ENCODE results near the gene RASL11A. TPM values are rescaled to one million over a fixed set of nuclear protein-coding genes. Genes with fewer than 3 reads are reported as not detected.

RASL11A gene
- total RNA-seq, 5 donors from 2014 or later (not counting 1 experiment from before 2014, with no cell fraction given): 0.96 to 5.4 (median 2.1) TPM

GRCh38 chr13:27236478-27236877 lies 34.2 kb upstream of the RASL11A start:
- WGBS (ENCODE audit: insufficient coverage): 100% methylated on average over 1 of the region's 2 CpGs

GRCh38 chr13:27242702-27243101 lies 27.9 kb upstream of the RASL11A start:
- no peaks in the 10 kb centered on the region for H3K9me3 Mint-ChIP-seq

More at GRCh38 chr13:27236478-27236877, 34.2 kb upstream of the RASL11A start:
- Mint-ChIP-seq H3K27ac (no peak overlapping the region), H3K9me3 (peaks cover 0 to 6% (median 0%) of the 10 kb centered on the region in 3 donors), H3K4me1 (no peaks in the 10 kb centered on the region), H3K36me3 (peaks cover 4% of the 10 kb centered on the region), H3K4me3 (no peak overlapping the region), H3K27me3 (no peaks in the 10 kb centered on the region)
- Histone ChIP-seq H3K4me1 (ENCODE audit: control insufficient read depth in 1 of 2, extremely low read depth in 1 of 2, insufficient read depth in 2 of 2, low read length in 2 of 2) (no peaks in the 10 kb centered on the region), H3K27ac (ENCODE audit: low read length) (no peak overlapping the region), H3K9me3 (no peaks in the 10 kb centered on the region), H3K36me3 (ENCODE audit: control insufficient read depth in 2 of 2, extremely low read depth in 1 of 2, insufficient read depth in 1 of 2, low read length in 1 of 2) (no peaks in the 10 kb centered on the region), H3K4me3 (ENCODE audit: control insufficient read depth in 1 of 2, extremely low read depth in 1 of 2, low read length in 1 of 2) (no peak overlapping the region), H3K27me3 (replicated peaks in 1 of 2; ENCODE audit: control insufficient read depth in 2 of 2, extremely low read depth in 1 of 2, insufficient read depth in 2 of 2, low read length in 1 of 2) (no peaks in the 10 kb centered on the region)
- POLR2A ChIA-PET: no interaction called here
- CTCF ChIA-PET: no interaction called here
- DNase-seq (no peak), ATAC-seq (replicated peaks in 1 of 4) (no peak)

GRCh38 chr13:27245610-27246009 lies 25.0 kb upstream of the RASL11A start:
- CTCF ChIA-PET: interaction anchor here (0.7 to 0.9 kb wide), 3 partner anchors 19 to 203 kb away, joined by 3 to 13 read pairs (median 4); no protein-coding TSS in a partner anchor
- H3K4me1 Mint-ChIP-seq: peaks cover 16 to 22% (median 19%) of the 10 kb centered on the region in 3 donors

More at GRCh38 chr13:27242702-27243101, 27.9 kb upstream of the RASL11A start:
- no peak for DNase-seq
- Mint-ChIP-seq H3K27ac (no peak overlapping the region), H3K36me3 (peaks cover 17% of the 10 kb centered on the region), H3K4me1 (peaks cover under 1 to 4% (median 3%) of the 10 kb centered on the region in 3 donors), H3K4me3 (no peak overlapping the region), H3K27me3 (no peaks in the 10 kb centered on the region)
- ChIA-PET CTCF (no interaction called here), POLR2A (no interaction called here)
- whole genome bisulfite sequencing (ENCODE audit: insufficient coverage): 100% methylated on average over 1 of the region's 5 CpGs
- H3K4me1 ChIP-seq (ENCODE audit: control insufficient read depth in 1 of 2, extremely low read depth in 1 of 2, insufficient read depth in 2 of 2, low read length in 2 of 2): no peaks in the 10 kb centered on the region
- H3K9me3 ChIP-seq: no peaks in the 10 kb centered on the region
- no peaks in the 10 kb centered on the region for H3K36me3 ChIP-seq (ENCODE audit: control insufficient read depth in 2 of 2, extremely low read depth in 1 of 2, insufficient read depth in 1 of 2, low read length in 1 of 2)
- H3K27ac ChIP-seq (ENCODE audit: low read length): no peak overlapping the region
- no peak overlapping the region for H3K4me3 ChIP-seq (ENCODE audit: control insufficient read depth in 1 of 2, extremely low read depth in 1 of 2, low read length in 1 of 2)
- no peak for ATAC-seq (replicated peaks in 1 of 4)
- no peaks in the 10 kb centered on the region for H3K27me3 ChIP-seq (replicated peaks in 1 of 2; ENCODE audit: control insufficient read depth in 2 of 2, extremely low read depth in 1 of 2, insufficient read depth in 2 of 2, low read length in 1 of 2)

GRCh38 chr13:27250833-27251165 lies 19.8 kb upstream of the RASL11A start:
- H3K27ac Mint-ChIP-seq: peak overlapping the region; percentile 99 to 100
- ATAC-seq (replicated peaks in 1 of 4): peak; percentile 6 to 54 (median 14)
- no peak for DNase-seq
- ChIA-PET POLR2A (interaction anchor here (0.6 to 1.1 kb wide), 3 partner anchors 20 to 906 kb away, joined by 3 to 8 read pairs (median 3); partner anchors contain the start of gene RASL11A (in 1 of the 2)), CTCF (interaction anchor here in 1 of 2 donors (0.8 kb wide), 2 partner anchors 111 to 119 kb away, joined by 3 read pairs; no protein-coding TSS in a partner anchor)
- no peaks in the 10 kb centered on the region for H3K9me3 Mint-ChIP-seq
- WGBS (ENCODE audit: insufficient coverage): 0% methylated on average over 2 of the region's 9 CpGs
- H3K27me3 Mint-ChIP-seq: no peaks in the 10 kb centered on the region
- Histone ChIP-seq H3K9me3 (no peaks in the 10 kb centered on the region), H3K27ac (ENCODE audit: low read length) (peak overlapping the region; percentile 98), H3K4me3 (ENCODE audit: control insufficient read depth in 1 of 2, extremely low read depth in 1 of 2, low read length in 1 of 2) (peak overlapping the region; percentile 82 to 97), H3K36me3 (ENCODE audit: control insufficient read depth in 2 of 2, extremely low read depth in 1 of 2, insufficient read depth in 1 of 2, low read length in 1 of 2) (peaks cover 0 to 19% of the 10 kb centered on the region in 2 donors), H3K27me3 (replicated peaks in 1 of 2; ENCODE audit: control insufficient read depth in 2 of 2, extremely low read depth in 1 of 2, insufficient read depth in 2 of 2, low read length in 1 of 2) (no peaks in the 10 kb centered on the region), H3K4me1 (ENCODE audit: control insufficient read depth in 1 of 2, extremely low read depth in 1 of 2, insufficient read depth in 2 of 2, low read length in 2 of 2) (peaks cover 8 to 23% of the 10 kb centered on the region in 2 experiments)
- peak overlapping the region; percentile 94 to 98 (median 97) for H3K4me3 Mint-ChIP-seq
- peaks cover 50 to 61% (median 56%) of the 10 kb centered on the region in 3 donors for H3K4me1 Mint-ChIP-seq
- H3K36me3 Mint-ChIP-seq: peaks cover 18% of the 10 kb centered on the region

More at GRCh38 chr13:27245610-27246009, 25.0 kb upstream of the RASL11A start:
- WGBS (ENCODE audit: insufficient coverage): 97% methylated on average over 6 of the region's 7 CpGs
- no peak for DNase-seq
- no peaks in the 10 kb centered on the region for H3K27me3 ChIP-seq (replicated peaks in 1 of 2; ENCODE audit: control insufficient read depth in 2 of 2, extremely low read depth in 1 of 2, insufficient read depth in 2 of 2, low read length in 1 of 2)
- POLR2A ChIA-PET: interaction anchor here in 1 of 2 donors (0.7 kb wide), 1 partner anchor 481 kb away, joined by 13 read pairs; no protein-coding TSS in a partner anchor
- H3K27ac Mint-ChIP-seq: no peak overlapping the region
- no peaks in the 10 kb centered on the region for H3K9me3 Mint-ChIP-seq
- H3K36me3 ChIP-seq (ENCODE audit: control insufficient read depth in 2 of 2, extremely low read depth in 1 of 2, insufficient read depth in 1 of 2, low read length in 1 of 2): no peaks in the 10 kb centered on the region
- H3K4me1 ChIP-seq (ENCODE audit: control insufficient read depth in 1 of 2, extremely low read depth in 1 of 2, insufficient read depth in 2 of 2, low read length in 2 of 2): peaks cover 0 to 6% of the 10 kb centered on the region in 2 experiments
- H3K4me3 Mint-ChIP-seq: no peak overlapping the region
- no peaks in the 10 kb centered on the region for H3K9me3 ChIP-seq
- no peak overlapping the region for H3K4me3 ChIP-seq (ENCODE audit: control insufficient read depth in 1 of 2, extremely low read depth in 1 of 2, low read length in 1 of 2)
- H3K36me3 Mint-ChIP-seq: peaks cover 17% of the 10 kb centered on the region
- ATAC-seq (replicated peaks in 1 of 4): no peak
- no peaks in the 10 kb centered on the region for H3K27me3 Mint-ChIP-seq
- H3K27ac ChIP-seq (ENCODE audit: low read length): no peak overlapping the region

GRCh38 chr13:27251166-27252091 lies 19.2 kb upstream of the RASL11A start, which contains the start of gene RPL21:
RPL21 (plus strand) TSS chr13:27251558; CDS start chr13:27253777, 2,219 bp downstream.
- peak within 1 kb of the TSS; percentile 99 to 100 for H3K27ac Mint-ChIP-seq
- Histone ChIP-seq H3K4me1 (ENCODE audit: control insufficient read depth in 1 of 2, extremely low read depth in 1 of 2, insufficient read depth in 2 of 2, low read length in 2 of 2) (peaks cover 8 to 23% of the 10 kb centered on the region in 2 experiments), H3K27me3 (replicated peaks in 1 of 2; ENCODE audit: control insufficient read depth in 2 of 2, extremely low read depth in 1 of 2, insufficient read depth in 2 of 2, low read length in 1 of 2) (no peaks in the 10 kb centered on the region), H3K4me3 (ENCODE audit: control insufficient read depth in 1 of 2, extremely low read depth in 1 of 2, low read length in 1 of 2) (peak within 1 kb of the TSS; percentile 82 to 97), H3K27ac (ENCODE audit: low read length) (peak within 1 kb of the TSS; percentile 98), H3K36me3 (ENCODE audit: control insufficient read depth in 2 of 2, extremely low read depth in 1 of 2, insufficient read depth in 1 of 2, low read length in 1 of 2) (peaks cover 0 to 25% of the 10 kb centered on the region in 2 donors), H3K9me3 (no peaks in the 10 kb centered on the region)
- ChIA-PET CTCF (interaction anchor here in 1 of 2 donors (0.8 kb wide), 2 partner anchors 111 to 120 kb away, joined by 3 read pairs; no protein-coding TSS in a partner anchor), POLR2A (interaction anchor here (0.6 to 1.1 kb wide), 3 partner anchors 19 to 906 kb away, joined by 3 to 8 read pairs (median 3); partner anchors contain the start of gene RASL11A (in 1 of the 2))
- DNase-seq (peak; percentile 85 to 97 (median 90)), ATAC-seq (replicated peaks in 1 of 4) (peak; percentile 94 to 96 (median 95))
- peaks cover 54 to 64% (median 56%) of the 10 kb centered on the region in 3 donors for H3K4me1 Mint-ChIP-seq
- H3K9me3 Mint-ChIP-seq: no peaks in the 10 kb centered on the region
- H3K36me3 Mint-ChIP-seq: peaks cover 19% of the 10 kb centered on the region
- WGBS (ENCODE audit: insufficient coverage): under 1% methylated on average over 61 of the region's 69 CpGs
- H3K27me3 Mint-ChIP-seq: no peaks in the 10 kb centered on the region
- H3K4me3 Mint-ChIP-seq: peak within 1 kb of the TSS; percentile 94 to 98 (median 97)

GRCh38 chr13:27252467-27252866 lies 18.2 kb upstream of the RASL11A start:
- Mint-ChIP-seq H3K27me3 (no peaks in the 10 kb centered on the region), H3K36me3 (peaks cover 24% of the 10 kb centered on the region), H3K4me3 (peak overlapping the region; percentile 94 to 98 (median 97)), H3K4me1 (peaks cover 55 to 62% (median 56%) of the 10 kb centered on the region in 3 donors), H3K9me3 (no peaks in the 10 kb centered on the region), H3K27ac (peak overlapping the region; percentile 99 to 100)
- peaks cover 1 to 35% of the 10 kb centered on the region in 2 donors for H3K36me3 ChIP-seq (ENCODE audit: control insufficient read depth in 2 of 2, extremely low read depth in 1 of 2, insufficient read depth in 1 of 2, low read length in 1 of 2)
- peak overlapping the region; percentile 82 to 97 for H3K4me3 ChIP-seq (ENCODE audit: control insufficient read depth in 1 of 2, extremely low read depth in 1 of 2, low read length in 1 of 2)
- ChIA-PET POLR2A (interaction anchor here in 1 of 2 donors (0.7 to 0.9 kb wide), 2 partner anchors 25 to 174 kb away, joined by 3 to 4 read pairs; no protein-coding TSS in a partner anchor), CTCF (no interaction called here)
- no peaks in the 10 kb centered on the region for H3K9me3 ChIP-seq
- no peaks in the 10 kb centered on the region for H3K27me3 ChIP-seq (replicated peaks in 1 of 2; ENCODE audit: control insufficient read depth in 2 of 2, extremely low read depth in 1 of 2, insufficient read depth in 2 of 2, low read length in 1 of 2)
- DNase-seq (no peak), ATAC-seq (replicated peaks in 1 of 4) (no peak)
- peaks cover 8 to 23% of the 10 kb centered on the region in 2 experiments for H3K4me1 ChIP-seq (ENCODE audit: control insufficient read depth in 1 of 2, extremely low read depth in 1 of 2, insufficient read depth in 2 of 2, low read length in 2 of 2)
- H3K27ac ChIP-seq (ENCODE audit: low read length): peak overlapping the region; percentile 98
